CD14-positive monocyte (primary cell): ENCODE results near the gene SMARCE1. TPM values are rescaled to one million over a fixed set of nuclear protein-coding genes. Genes with fewer than 3 reads are reported as not detected.

Experiments used
- DNase-seq, 3 donors: peaks; one replicate each; pipeline ENCODE4 v3.0.0-alpha.2; 2011 to 2022
- H2AFZ ChIP-seq: 2 replicates; pipeline ENCODE4 v1.6.0; 2012; ENCODE audit warnings: mild to moderate bottlenecking, low read depth, low read length, inconsistent platforms; ENCODE audit not compliant: insufficient read depth, poor library complexity, severe bottlenecking
- H3K27ac ChIP-seq, 2 donors: 1 replicate in 1 of 2; 2 replicates in 1 of 2; pipeline ENCODE4 v1.5.1; 2012 to 2013; ENCODE audit warnings: low read length in 2 of 2, control low read depth in 1 of 2, inconsistent platforms in 1 of 2, low read depth in 1 of 2, mild to moderate bottlenecking in 1 of 2
- H3K27me3 ChIP-seq, 2 donors: one replicate each; pipeline versions ENCODE4 v1.6.0 to v1.6.1; 2011 to 2013; ENCODE audit warnings: low read length in 2 of 2; ENCODE audit not compliant: control insufficient read depth in 2 of 2, insufficient read depth in 2 of 2
- H3K36me3 ChIP-seq, 2 donors: replicated peaks in 1 of 2; 1 replicate in 1 of 2; 2 replicates in 1 of 2; pipeline versions ENCODE4 v1.5.1 to v1.6.1; 2012 to 2013; ENCODE audit warnings: low read length in 2 of 2, control low read depth in 1 of 2, inconsistent platforms in 1 of 2, mild to moderate bottlenecking in 1 of 2; ENCODE audit not compliant: insufficient read depth in 2 of 2, control insufficient read depth in 1 of 2
- H3K4me1 ChIP-seq, 2 donors: 1 replicate in 1 of 2; 2 replicates in 1 of 2; pipeline versions ENCODE4 v1.5.1 to v1.6.1; 2012 to 2013; ENCODE audit warnings: low read length in 2 of 2, control low read depth in 1 of 2, inconsistent platforms in 1 of 2, mild to moderate bottlenecking in 1 of 2, moderate library complexity in 1 of 2; ENCODE audit not compliant: insufficient read depth in 2 of 2, control insufficient read depth in 1 of 2
- H3K4me2 ChIP-seq: replicated peaks from 2 replicates; pipeline ENCODE3; 2012; ENCODE audit warnings: low read length, moderate library complexity, mild to moderate bottlenecking; ENCODE audit not compliant: poor library complexity, severe bottlenecking; ENCODE audit errors: extremely low read depth
- H3K4me3 ChIP-seq, 3 experiments: fragments of 200-600 bp in 1 of 3; sonication (generic) in 1 of 3; replicated peaks in 1 of 3; 1 replicate in 2 of 3; 2 replicates in 1 of 3; pipeline ENCODE4 v1.5.1; 2011 to 2013; ENCODE audit warnings: low read length in 3 of 3, mild to moderate bottlenecking in 3 of 3, control low read depth in 2 of 3, low read depth in 2 of 3, inconsistent platforms in 1 of 3, moderate library complexity in 1 of 3
- H3K79me2 ChIP-seq: 2 replicates; pipeline ENCODE4 v1.6.0; 2012; ENCODE audit warnings: mild to moderate bottlenecking, control low read depth, inconsistent platforms, low read length, moderate library complexity; ENCODE audit not compliant: insufficient read depth
- H3K9ac ChIP-seq: 2 replicates; pipeline ENCODE4 v1.6.0; 2017; ENCODE audit warnings: low read length, mild to moderate bottlenecking; ENCODE audit not compliant: insufficient read depth, poor library complexity, severe bottlenecking
- H3K9me3 ChIP-seq, 2 donors: replicated peaks in 1 of 2; 1 replicate in 1 of 2; 2 replicates in 1 of 2; pipeline versions ENCODE4 v1.5.1 to v1.6.1; 2012 to 2013; ENCODE audit warnings: low read length in 2 of 2, control low read depth in 1 of 2; ENCODE audit not compliant: control insufficient read depth in 1 of 2, insufficient read depth in 1 of 2
- H4K20me1 ChIP-seq: 2 replicates; pipeline ENCODE4 v1.6.0; 2012; ENCODE audit warnings: mild to moderate bottlenecking, low read length, control low read depth, moderate library complexity; ENCODE audit not compliant: insufficient read depth
- H3K27ac Mint-ChIP-seq, 7 donors: one replicate each; pipeline ENCODE4 v1.8.0; 2020; ENCODE audit warnings: mild to moderate bottlenecking in 7 of 7, mixed read lengths in 7 of 7, moderate library complexity in 6 of 7, inconsistent platforms in 2 of 7
- H3K27me3 Mint-ChIP-seq, 3 donors: one replicate each; pipeline ENCODE4 v1.8.0; 2021 to 2022; ENCODE audit warnings: low read depth in 3 of 3, mild to moderate bottlenecking in 3 of 3, mixed read lengths in 3 of 3, moderate library complexity in 3 of 3, inconsistent platforms in 1 of 3
- H3K36me3 Mint-ChIP-seq, 2 donors: one replicate each; pipeline ENCODE4 v1.8.0; 2020; ENCODE audit warnings: mixed read lengths in 2 of 2, inconsistent platforms in 1 of 2, mild to moderate bottlenecking in 1 of 2
- H3K4me1 Mint-ChIP-seq: one replicate; pipeline ENCODE4 v1.8.0; 2020; ENCODE audit warnings: mild to moderate bottlenecking, mixed read lengths
- H3K4me3 Mint-ChIP-seq, 2 donors: one replicate each; pipeline ENCODE4 v1.8.0; 2020; ENCODE audit warnings: mild to moderate bottlenecking in 2 of 2, mixed read lengths in 2 of 2, moderate library complexity in 1 of 2
- H3K9me3 Mint-ChIP-seq, 7 donors: one replicate each; pipeline ENCODE4 v1.8.0; 2020 to 2022; ENCODE audit warnings: mixed read lengths in 7 of 7, mild to moderate bottlenecking in 6 of 7, moderate library complexity in 6 of 7, inconsistent platforms in 2 of 7
- CTCF ChIP-seq: fragments of 200-600 bp; IDR thresholded peaks from one replicate; pipeline ENCODE4 v1.8.0; 2022; ENCODE audit warnings: antibody characterized with exemption, mild to moderate bottlenecking
- WGBS: methylation state at CpG from one replicate; pipeline ENCODE4 v1.1.5; 2013; ENCODE audit warnings: missing lambda C conversion rate; ENCODE audit not compliant: insufficient coverage; 5-methylcytosine and 5-hydroxymethylcytosine counted together
- intact Hi-C, 2 donors: fragments of 100-400 bp; cut with micrococcal nuclease; formaldehyde crosslinking; loops; one replicate each; pipeline versions ENCODE4 v1.15.0 to v1.15.1; 2023
- polyA plus RNA-seq, 3 donors: library from polyadenylated mRNA; depleted of rRNA in 1 of 3; unstranded in 2 of 3; stranded (reverse) in 1 of 3; fragments of 300-500 nt in 2 of 3; fragments of >200 nt in 1 of 3; fragmentation: Illumina TruSeq in 2 of 3; gene quantifications; 1 replicate in 2 of 3; 2 replicates in 1 of 3; pipeline ENCODE4 v1.2.3, GENCODE V29; 2012 to 2021

Gene SMARCE1
- polyA plus RNA-seq, 3 donors = 18.6 to 127 (median 119) TPM

- peaks cover 6 to 9% of the 10 kb centered on the region in 2 donors for H3K4me1 ChIP-seq
- Mint-ChIP-seq H3K36me3 (no peaks in the 10 kb centered on the region), H3K27ac (peak overlapping the region in 1 of 7 donors; percentile 56), H3K27me3 (peaks cover 5 to 10% (median 6%) of the 10 kb centered on the region in 3 donors), H3K4me3 (peak overlapping the region in 1 of 2 donors; percentile 10), H3K4me1 (peaks cover 11% of the 10 kb centered on the region), H3K9me3 (peaks cover 7 to 16% (median 12%) of the 10 kb centered on the region in 7 donors)
- H3K4me2 ChIP-seq = no peak overlapping the region
- H4K20me1 ChIP-seq = no peaks in the 10 kb centered on the region
- H3K9me3 ChIP-seq = no peaks in the 10 kb centered on the region
- intact Hi-C loops = no loop called here
- H3K4me3 ChIP-seq = no peak overlapping the region
- no peak overlapping the region for H3K9ac ChIP-seq
- DNase-seq = peak in 2 of 3 donors; percentile 4 to 25
- no peaks in the 10 kb centered on the region for H3K27me3 ChIP-seq
- peak overlapping the region; percentile 25 for H2AFZ ChIP-seq
- TF ChIP-seq CTCF = no peak
- H3K79me2 ChIP-seq = no peaks in the 10 kb centered on the region
- WGBS = 0% methylated on average over 7 of the region's 11 CpGs
- H3K36me3 ChIP-seq = no peaks in the 10 kb centered on the region
- no peak overlapping the region for H3K27ac ChIP-seq
Observed at GRCh38 chr17:40582328-40582901, 65.2 kb downstream of the SMARCE1 start.

- Mint-ChIP-seq H3K4me3 (no peak overlapping the region), H3K9me3 (peaks cover 7 to 13% (median 8%) of the 10 kb centered on the region in 7 donors), H3K4me1 (peaks cover 11% of the 10 kb centered on the region), H3K27ac (no peak overlapping the region), H3K36me3 (no peaks in the 10 kb centered on the region), H3K27me3 (peaks cover 2 to 10% (median 6%) of the 10 kb centered on the region in 3 donors)
- peaks cover 6 to 9% of the 10 kb centered on the region in 2 donors for H3K4me1 ChIP-seq
- no peak overlapping the region for H2AFZ ChIP-seq
- no peaks in the 10 kb centered on the region for H3K27me3 ChIP-seq
- no peak overlapping the region for H3K4me2 ChIP-seq
- no peak overlapping the region for H3K4me3 ChIP-seq
- no peaks in the 10 kb centered on the region for H3K9me3 ChIP-seq
- no peak for DNase-seq
- no peaks in the 10 kb centered on the region for H3K36me3 ChIP-seq
- TF ChIP-seq CTCF = no peak
- no peak overlapping the region for H3K27ac ChIP-seq
- H3K9ac ChIP-seq = no peak overlapping the region
- no peaks in the 10 kb centered on the region for H3K79me2 ChIP-seq
- no peaks in the 10 kb centered on the region for H4K20me1 ChIP-seq
- intact Hi-C loops = no loop called here
Observed at GRCh38 chr17:40580140-40580539, 67.5 kb downstream of the SMARCE1 start.
